Activated naive CD8-positive, alpha-beta T cell treated with anti-CD3 and anti-CD28 coated beads, Interleukin-2, amount 10 ng/mL, durations not matched to agents 7 days and 5 days (primary cell): ENCODE data around the gene CCNJ. TPM values are rescaled to one million over a fixed set of nuclear protein-coding genes. Genes with fewer than 3 reads are reported as not detected.
A peak's percentile ranks its signal among the peaks of the same experiment; 100 is the strongest.

Experiments used
- ATAC-seq: fragments of 150-1000 bp; cut with Tn5 transposase; one replicate; pipeline ENCODE4 v1.10.0; 2021; ENCODE audit warnings: low read depth, moderate library complexity
- POLR2A ChIA-PET: fragments of 350-600 bp; sonication (Branson Sonifier 250); formaldehyde crosslinking; loops from one replicate; lab custom pipeline; 2021; ENCODE audit warnings: antibody characterized with exemption; lab: Charles Lee
- DNase-seq: peaks from one replicate; pipeline ENCODE4 v3.0.0; 2021
- H3K27ac Mint-ChIP-seq: one replicate; pipeline ENCODE4 v1.8.0; 2022; ENCODE audit warnings: mild to moderate bottlenecking, mixed read lengths
- H3K27me3 Mint-ChIP-seq: one replicate; pipeline ENCODE4 v1.8.0; 2022; ENCODE audit warnings: mild to moderate bottlenecking, moderate library complexity, mixed read lengths
- H3K36me3 Mint-ChIP-seq: one replicate; pipeline ENCODE4 v1.8.0; 2021; ENCODE audit warnings: mild to moderate bottlenecking, mixed read lengths
- H3K4me1 Mint-ChIP-seq: one replicate; pipeline ENCODE4 v1.8.0; 2021; ENCODE audit warnings: mixed read lengths
- H3K4me3 Mint-ChIP-seq: one replicate; pipeline ENCODE4 v1.8.0; 2022; ENCODE audit warnings: mild to moderate bottlenecking, moderate library complexity, mixed read lengths
- H3K9me3 Mint-ChIP-seq: one replicate; pipeline ENCODE4 v1.8.0; 2021; ENCODE audit warnings: mixed read lengths
- total RNA-seq, 2 experiments: library from RNA; stranded (reverse); gene quantifications; one replicate each; pipeline ENCODE4 v1.2.3, GENCODE V29; 2021

CCNJ gene
- total RNA-seq, 2 experiments from 2014 or later: 5.2 to 5.6 TPM

DNA sequence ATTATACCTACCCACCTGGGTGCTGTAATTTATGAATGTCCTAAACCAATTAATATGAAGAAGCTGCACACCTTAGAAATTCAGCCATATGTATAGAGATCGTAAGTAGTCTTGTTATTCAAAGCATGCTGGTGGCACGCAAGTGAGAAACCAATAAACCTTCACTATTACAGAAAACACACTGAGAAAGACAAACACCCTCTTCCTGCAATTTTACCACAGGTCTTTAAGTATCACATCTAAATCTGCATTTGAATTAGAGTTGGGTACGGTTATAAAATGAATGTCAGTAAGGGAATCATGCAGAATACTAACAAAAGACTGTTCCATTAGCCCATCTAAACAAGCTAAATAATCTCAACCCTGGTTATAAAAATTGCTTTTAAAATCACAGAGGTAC is 33.8 kb downstream of the CCNJ start:
- Mint-ChIP-seq H3K9me3 (peaks cover 3% of the 10 kb centered on the region), H3K4me3 (no peak overlapping the region), H3K27me3 (no peaks in the 10 kb centered on the region), H3K4me1 (peaks cover 19% of the 10 kb centered on the region), H3K36me3 (peaks cover 24% of the 10 kb centered on the region), H3K27ac (no peak overlapping the region)
- POLR2A ChIA-PET: no interaction called here
- ATAC-seq: no peak
- no peak for DNase-seq

DNA sequence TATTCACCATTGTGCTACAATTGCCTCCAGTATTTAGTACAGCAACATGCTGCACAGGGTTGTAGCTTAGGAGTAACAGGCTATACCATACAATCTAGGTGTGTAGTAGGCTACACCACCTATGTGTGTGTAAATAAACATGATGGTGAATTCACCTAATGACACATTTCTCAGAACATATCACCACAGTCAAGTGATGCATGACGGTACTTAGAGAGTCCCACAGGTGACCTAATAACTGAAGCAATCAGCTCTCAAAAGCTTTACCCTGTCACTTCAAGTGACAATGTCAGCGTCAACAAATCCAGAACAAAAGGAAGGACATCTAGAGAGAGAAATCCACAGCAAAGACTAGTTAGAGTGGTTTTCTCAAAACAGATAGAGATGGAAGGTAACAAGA is 38.8 kb downstream of the CCNJ start:
- peaks cover 5% of the 10 kb centered on the region for H3K4me1 Mint-ChIP-seq
- H3K27ac Mint-ChIP-seq: no peak overlapping the region
- H3K27me3 Mint-ChIP-seq: no peaks in the 10 kb centered on the region
- H3K9me3 Mint-ChIP-seq: no peaks in the 10 kb centered on the region
- H3K36me3 Mint-ChIP-seq: peaks cover 18% of the 10 kb centered on the region
- no peak overlapping the region for H3K4me3 Mint-ChIP-seq
- no peak for ATAC-seq
- POLR2A ChIA-PET: no interaction called here
- DNase-seq: no peak

DNA sequence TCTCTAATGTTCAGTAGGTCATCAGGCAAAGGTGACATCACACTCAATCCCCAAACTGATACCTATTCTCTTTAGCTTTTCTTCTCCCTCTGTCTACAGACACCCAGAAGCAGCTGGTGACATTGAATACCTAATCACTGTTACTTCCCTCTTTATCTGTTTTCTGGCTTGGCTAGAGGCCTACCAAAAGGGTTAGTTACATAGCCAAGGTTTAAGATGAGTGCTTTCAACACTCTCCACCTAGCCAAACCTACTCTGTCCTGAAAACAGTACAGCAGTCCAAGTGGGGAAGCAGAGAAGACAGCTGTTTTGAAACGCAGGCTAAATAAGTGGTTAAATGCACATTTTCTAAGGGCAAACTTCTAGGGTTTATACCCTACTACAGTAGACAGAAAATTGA is 39.4 kb downstream of the CCNJ start:
- Mint-ChIP-seq H3K9me3 (no peaks in the 10 kb centered on the region), H3K27ac (no peak overlapping the region), H3K27me3 (no peaks in the 10 kb centered on the region), H3K4me3 (no peak overlapping the region), H3K4me1 (peaks cover 5% of the 10 kb centered on the region), H3K36me3 (peaks cover 24% of the 10 kb centered on the region)
- DNase-seq (no peak), ATAC-seq (no peak)
- POLR2A ChIA-PET: interaction anchor here (1.1 kb wide), 1 partner anchor 48 kb away, joined by 3 read pairs; the partner anchor contains the start of gene ZNF518A

GRCh38 chr10:96089116-96089515 is 45.7 kb downstream of the CCNJ start:
- Mint-ChIP-seq H3K4me3 (peak overlapping the region; percentile 95), H3K4me1 (peaks cover 9% of the 10 kb centered on the region), H3K27me3 (peaks cover 13% of the 10 kb centered on the region), H3K27ac (peak overlapping the region; percentile 99), H3K9me3 (no peaks in the 10 kb centered on the region), H3K36me3 (peaks cover 16% of the 10 kb centered on the region)
- POLR2A ChIA-PET: interaction anchor here (0.8 to 3.6 kb wide), 9 partner anchors 10 to 1203 kb away, joined by 3 to 184 read pairs (median 4); partner anchors contain the start of genes ARHGAP19, CCNJ and ZNF518A
- no peak for DNase-seq
- no peak for ATAC-seq

- H3K9me3 Mint-ChIP-seq: no peaks in the 10 kb centered on the region
- H3K4me3 Mint-ChIP-seq: peak overlapping the region; percentile 95
- peak; percentile 93 for ATAC-seq
Observed at GRCh38 chr10:96089670-96090462, 46.5 kb downstream of the CCNJ start.

GRCh38 chr10:96090463-96090800 is 47.0 kb downstream of the CCNJ start:
- peak overlapping the region; percentile 95 for H3K4me3 Mint-ChIP-seq
- H3K9me3 Mint-ChIP-seq: no peaks in the 10 kb centered on the region
- ATAC-seq (no peak), DNase-seq (no peak)
- H3K36me3 Mint-ChIP-seq: peaks cover 11% of the 10 kb centered on the region
- H3K4me1 Mint-ChIP-seq: peaks cover 9% of the 10 kb centered on the region
- peak overlapping the region; percentile 99 for H3K27ac Mint-ChIP-seq
- POLR2A ChIA-PET: interaction anchor here (0.6 to 3.6 kb wide), 9 partner anchors 9 to 1202 kb away, joined by 3 to 184 read pairs (median 3); partner anchors contain the start of genes ARHGAP19, CCNJ and ZNF518A
- H3K27me3 Mint-ChIP-seq: peaks cover 23% of the 10 kb centered on the region

More at GRCh38 chr10:96089670-96090462, 46.5 kb downstream of the CCNJ start:
- Mint-ChIP-seq H3K4me1 (peaks cover 9% of the 10 kb centered on the region), H3K36me3 (peaks cover 11% of the 10 kb centered on the region), H3K27ac (peak overlapping the region; percentile 99), H3K27me3 (peaks cover 18% of the 10 kb centered on the region)
- POLR2A ChIA-PET: interaction anchor here (0.6 to 3.6 kb wide), 14 partner anchors 10 to 1202 kb away, joined by 3 to 184 read pairs (median 3); partner anchors contain the start of genes ARHGAP19, CCNJ and ZNF518A
- DNase-seq: peak; percentile 94

DNA sequence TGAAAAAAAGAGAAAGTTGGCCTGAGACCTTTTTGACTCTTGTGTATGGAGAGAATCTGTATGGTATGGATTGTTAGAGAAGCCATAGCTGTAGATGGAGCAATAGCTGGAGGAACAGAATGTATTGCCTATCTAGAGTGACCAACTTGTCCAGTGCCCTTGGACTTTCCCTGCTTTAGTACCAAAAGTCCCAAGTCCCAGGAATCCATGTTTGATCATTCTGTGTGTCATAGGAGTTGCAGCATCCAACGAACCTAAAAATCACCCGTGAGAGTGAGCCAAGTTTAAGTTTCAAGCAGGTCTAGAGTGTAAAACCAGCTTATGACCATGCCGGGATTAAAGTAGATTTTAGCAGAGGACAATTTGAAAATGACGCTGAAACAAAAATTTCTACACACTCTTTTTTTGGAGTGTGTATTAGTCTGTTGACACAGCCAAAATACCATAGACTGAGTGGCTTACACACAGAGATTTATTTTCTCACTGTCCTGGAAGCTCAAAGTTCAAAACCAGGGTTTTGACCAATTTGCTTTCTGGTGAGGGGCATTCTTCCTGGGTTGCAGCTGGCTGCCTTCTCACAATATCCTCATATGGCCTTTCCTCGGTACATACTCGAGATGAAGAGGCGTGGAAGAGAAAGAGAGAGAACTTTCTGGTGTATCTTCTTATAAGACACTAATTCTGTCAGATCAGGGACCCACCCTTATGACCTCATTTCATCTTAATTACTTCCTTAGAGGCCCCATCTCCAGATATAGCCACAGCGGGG is 49.8 kb downstream of the CCNJ start:
- Mint-ChIP-seq H3K4me3 (no peak overlapping the region), H3K9me3 (no peaks in the 10 kb centered on the region), H3K27me3 (peaks cover 38% of the 10 kb centered on the region), H3K27ac (no peak overlapping the region), H3K36me3 (peaks cover 4% of the 10 kb centered on the region), H3K4me1 (peaks cover 9% of the 10 kb centered on the region)
- ATAC-seq: no peak
- POLR2A ChIA-PET: interaction anchor here (2.2 kb wide), 1 partner anchor 37 kb away, joined by 6 read pairs; the partner anchor contains the start of gene ZNF518A
- no peak for DNase-seq

DNA sequence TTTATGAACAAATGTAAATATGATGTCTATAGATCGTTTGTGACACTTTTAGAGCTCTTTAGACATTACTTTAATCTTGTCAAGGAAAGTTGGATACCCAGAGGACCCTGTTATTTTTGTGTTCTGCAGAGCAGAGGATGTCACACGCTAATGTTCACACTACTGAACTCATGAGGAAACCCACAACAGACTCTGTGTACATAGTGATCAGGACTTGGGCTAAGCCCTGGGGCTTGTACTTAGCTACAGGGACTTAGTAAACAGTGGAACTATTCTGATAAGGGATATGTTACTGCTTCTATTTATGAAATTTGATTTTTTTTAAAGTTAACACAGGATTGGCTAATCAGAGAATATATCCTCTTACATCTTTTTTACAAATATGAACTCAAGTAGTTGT is 50.6 kb downstream of the CCNJ start:
- DNase-seq: no peak
- POLR2A ChIA-PET: interaction anchor here (2.2 kb wide), 1 partner anchor 36 kb away, joined by 6 read pairs; the partner anchor contains the start of gene ZNF518A
- Mint-ChIP-seq H3K27ac (no peak overlapping the region), H3K27me3 (peaks cover 44% of the 10 kb centered on the region), H3K4me3 (no peak overlapping the region), H3K4me1 (peaks cover 7% of the 10 kb centered on the region), H3K9me3 (no peaks in the 10 kb centered on the region), H3K36me3 (peaks cover 3% of the 10 kb centered on the region)
- no peak for ATAC-seq

DNA sequence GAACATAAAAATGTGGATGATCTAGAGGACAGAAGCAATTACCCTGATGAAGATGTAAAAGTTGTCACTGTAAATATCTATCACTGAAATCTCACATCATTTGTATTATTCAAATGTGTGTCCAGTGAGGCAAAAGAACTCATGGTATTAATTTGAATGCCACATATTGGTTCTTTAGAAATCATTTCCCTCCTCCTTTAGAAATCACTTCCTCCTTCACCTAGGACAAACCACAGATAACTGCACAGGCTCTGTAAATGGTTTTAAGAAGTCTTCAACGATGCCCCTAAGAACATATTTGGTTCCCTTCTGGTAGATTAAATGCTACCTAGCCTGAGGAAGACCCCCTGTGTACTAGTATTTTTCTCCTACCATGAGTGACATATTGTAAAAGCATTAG is 53.6 kb downstream of the CCNJ start:
- ATAC-seq: no peak
- Mint-ChIP-seq H3K27me3 (peaks cover 66% of the 10 kb centered on the region), H3K27ac (no peak overlapping the region), H3K4me3 (no peak overlapping the region), H3K36me3 (no peaks in the 10 kb centered on the region), H3K9me3 (no peaks in the 10 kb centered on the region), H3K4me1 (no peaks in the 10 kb centered on the region)
- DNase-seq: no peak
- POLR2A ChIA-PET: no interaction called here

GRCh38 chr10:96097865-96098264 is 54.5 kb downstream of the CCNJ start:
- no peak for ATAC-seq
- Mint-ChIP-seq H3K27me3 (peaks cover 71% of the 10 kb centered on the region), H3K4me1 (no peaks in the 10 kb centered on the region), H3K4me3 (no peak overlapping the region), H3K36me3 (no peaks in the 10 kb centered on the region), H3K9me3 (no peaks in the 10 kb centered on the region), H3K27ac (no peak overlapping the region)
- DNase-seq: no peak
- POLR2A ChIA-PET: no interaction called here

- DNase-seq (no peak), ATAC-seq (no peak)
- POLR2A ChIA-PET: interaction anchor here (1.0 kb wide), 1 partner anchor 22 kb away, joined by 3 read pairs; the partner anchor contains the start of gene ZNF518A
- no peak overlapping the region for H3K27ac Mint-ChIP-seq
- H3K9me3 Mint-ChIP-seq: peaks cover 2% of the 10 kb centered on the region
- peaks cover 69% of the 10 kb centered on the region for H3K27me3 Mint-ChIP-seq
- H3K4me3 Mint-ChIP-seq: no peak overlapping the region
- no peaks in the 10 kb centered on the region for H3K4me1 Mint-ChIP-seq
- H3K36me3 Mint-ChIP-seq: no peaks in the 10 kb centered on the region
Observed at GRCh38 chr10:96107623-96108038, 64.2 kb downstream of the CCNJ start.
